T-cell (primary cell): ENCODE measurements around the gene CFAP299. TPM values are rescaled to one million over a fixed set of nuclear protein-coding genes. Genes with fewer than 3 reads are reported as not detected.
"Not testable (repeated sequence)": the region's sequence is repeated elsewhere in the genome, so short reads cannot be mapped to it uniquely, and the experiment has no call there.

Experiments used
- ATAC-seq, 4 experiments: fragments of 200-7000 bp in 3 of 4; fragments of 150-1000 bp in 1 of 4; cut with Tn5 transposase; replicated peaks in 1 of 4; 1 replicate in 3 of 4; 2 replicates in 1 of 4; pipeline ENCODE4 v1.10.0; 2021; ENCODE audit warnings: moderate library complexity in 3 of 4, mild to moderate bottlenecking in 2 of 4, moderate number of reproducible peaks in 1 of 4
- CTCF ChIA-PET, 2 donors: fragments of 300-600 bp; sonication (Branson Sonifier 250); formaldehyde crosslinking; loops; one replicate each; lab custom pipeline; 2022; ENCODE audit warnings: antibody characterized with exemption in 2 of 2; lab: Charles Lee
- POLR2A ChIA-PET, 2 donors: fragments of 300-600 bp; sonication (Branson Sonifier 250); formaldehyde crosslinking; loops; one replicate each; lab custom pipeline; 2022; ENCODE audit warnings: antibody characterized with exemption in 2 of 2; lab: Charles Lee
- DNase-seq, 35 experiments: peaks; one replicate each; pipeline versions ENCODE4 v3.0.0 to v3.0.0-alpha.2; 2013 to 2023
- H3K27ac ChIP-seq: one replicate; pipeline ENCODE4 v1.5.1; 2013; ENCODE audit warnings: low read length
- H3K27me3 ChIP-seq, 2 experiments: replicated peaks in 1 of 2; 1 replicate in 1 of 2; 2 replicates in 1 of 2; pipeline versions ENCODE4 v1.6.1 to v1.7.0; 2013; ENCODE audit warnings: low read length in 1 of 2, mixed read lengths in 1 of 2; ENCODE audit not compliant: control insufficient read depth in 2 of 2, insufficient read depth in 2 of 2; ENCODE audit errors: extremely low read depth in 1 of 2
- H3K36me3 ChIP-seq, 2 donors: 1 replicate in 1 of 2; 2 replicates in 1 of 2; pipeline versions ENCODE4 v1.6.1 to v1.7.0; 2013; ENCODE audit warnings: low read length in 1 of 2; ENCODE audit not compliant: control insufficient read depth in 2 of 2, insufficient read depth in 1 of 2; ENCODE audit errors: extremely low read depth in 1 of 2
- H3K4me1 ChIP-seq, 2 experiments: 1 replicate in 1 of 2; 2 replicates in 1 of 2; pipeline versions ENCODE4 v1.6.1 to v1.7.0; 2013; ENCODE audit warnings: low read length in 2 of 2, mixed read lengths in 1 of 2; ENCODE audit not compliant: insufficient read depth in 2 of 2, control insufficient read depth in 1 of 2; ENCODE audit errors: extremely low read depth in 1 of 2
- H3K4me3 ChIP-seq, 2 donors: 1 replicate in 1 of 2; 2 replicates in 1 of 2; pipeline versions ENCODE4 v1.5.1 to v1.7.0; 2013; ENCODE audit warnings: mild to moderate bottlenecking in 2 of 2, low read length in 1 of 2, moderate library complexity in 1 of 2; ENCODE audit not compliant: control insufficient read depth in 1 of 2; ENCODE audit errors: extremely low read depth in 1 of 2
- H3K9me3 ChIP-seq: 2 replicates; pipeline ENCODE4 v1.7.0; 2013
- H3K27ac Mint-ChIP-seq, 2 donors: one replicate each; pipeline ENCODE4 v1.8.0; 2020 to 2021; ENCODE audit warnings: mild to moderate bottlenecking in 2 of 2, mixed read lengths in 2 of 2
- H3K27me3 Mint-ChIP-seq, 2 donors: one replicate each; pipeline ENCODE4 v1.8.0; 2021 to 2022; ENCODE audit warnings: mixed read lengths in 2 of 2
- H3K36me3 Mint-ChIP-seq: one replicate; pipeline ENCODE4 v1.8.0; 2021; ENCODE audit warnings: mixed read lengths
- H3K4me1 Mint-ChIP-seq, 3 donors: one replicate each; pipeline ENCODE4 v1.8.0; 2020 to 2022; ENCODE audit warnings: mixed read lengths in 3 of 3, mild to moderate bottlenecking in 1 of 3
- H3K4me3 Mint-ChIP-seq, 3 donors: one replicate each; pipeline ENCODE4 v1.8.0; 2020 to 2022; ENCODE audit warnings: mild to moderate bottlenecking in 3 of 3, mixed read lengths in 3 of 3, moderate library complexity in 3 of 3
- H3K9me3 Mint-ChIP-seq, 3 donors: one replicate each; pipeline ENCODE4 v1.8.0; 2020 to 2022; ENCODE audit warnings: mixed read lengths in 3 of 3
- WGBS: methylation state at CpG from one replicate; pipeline ENCODE4 v1.1.5; 2013; ENCODE audit warnings: missing lambda C conversion rate; ENCODE audit not compliant: insufficient coverage; 5-methylcytosine and 5-hydroxymethylcytosine counted together
- total RNA-seq, 35 experiments: library from RNA in 6 of 35; stranded (reverse) in 6 of 35; fragments of 120-200 nt in 1 of 35; gene quantifications; one replicate each; pipeline versions ENCODE4 v1.2.1 to v1.2.4 and lab custom pipeline; 2013 to 2026

Gene CFAP299
- total RNA-seq, 5 donors from 2014 or later (not counting 1 experiment from before 2014, with no cell fraction given): 0.35 TPM; not detected in 4

DNA sequence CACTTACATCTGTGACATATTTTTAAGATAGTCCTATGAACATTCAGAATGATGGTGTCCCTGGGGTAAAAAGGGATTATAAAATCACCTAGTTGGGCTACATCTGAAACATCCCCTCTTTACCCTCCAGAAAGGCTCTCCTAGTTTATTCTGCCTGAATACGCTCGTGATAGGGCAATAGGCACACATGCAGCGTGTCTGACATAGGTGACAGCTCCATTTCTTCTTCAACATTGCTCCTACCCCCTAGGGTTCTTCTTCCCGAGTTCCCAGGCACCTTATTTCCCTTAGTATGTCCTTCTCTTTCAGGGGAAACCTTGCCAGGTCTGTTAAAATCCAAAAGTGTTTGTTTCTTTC lies 27.1 kb upstream of the CFAP299 start:
- H3K27me3 Mint-ChIP-seq: peaks cover 30 to 32% of the 10 kb centered on the region in 2 donors
- no peak overlapping the region for H3K27ac ChIP-seq
- no peaks in the 10 kb centered on the region for H3K9me3 Mint-ChIP-seq
- H3K27ac Mint-ChIP-seq: no peak overlapping the region
- ATAC-seq: no peak
- H3K27me3 ChIP-seq: peaks cover 0 to 5% of the 10 kb centered on the region in 2 experiments
- no peaks in the 10 kb centered on the region for H3K4me1 Mint-ChIP-seq
- H3K4me3 ChIP-seq: no peak overlapping the region
- DNase-seq: no peak
- ChIA-PET CTCF (no interaction called here), POLR2A (no interaction called here)
- no peaks in the 10 kb centered on the region for H3K4me1 ChIP-seq
- H3K9me3 ChIP-seq: no peaks in the 10 kb centered on the region
- no peak overlapping the region for H3K4me3 Mint-ChIP-seq
- 49% methylated on average over 4 of the region's 4 CpGs for WGBS
- H3K36me3 Mint-ChIP-seq: no peaks in the 10 kb centered on the region
- H3K36me3 ChIP-seq: no peaks in the 10 kb centered on the region

DNA sequence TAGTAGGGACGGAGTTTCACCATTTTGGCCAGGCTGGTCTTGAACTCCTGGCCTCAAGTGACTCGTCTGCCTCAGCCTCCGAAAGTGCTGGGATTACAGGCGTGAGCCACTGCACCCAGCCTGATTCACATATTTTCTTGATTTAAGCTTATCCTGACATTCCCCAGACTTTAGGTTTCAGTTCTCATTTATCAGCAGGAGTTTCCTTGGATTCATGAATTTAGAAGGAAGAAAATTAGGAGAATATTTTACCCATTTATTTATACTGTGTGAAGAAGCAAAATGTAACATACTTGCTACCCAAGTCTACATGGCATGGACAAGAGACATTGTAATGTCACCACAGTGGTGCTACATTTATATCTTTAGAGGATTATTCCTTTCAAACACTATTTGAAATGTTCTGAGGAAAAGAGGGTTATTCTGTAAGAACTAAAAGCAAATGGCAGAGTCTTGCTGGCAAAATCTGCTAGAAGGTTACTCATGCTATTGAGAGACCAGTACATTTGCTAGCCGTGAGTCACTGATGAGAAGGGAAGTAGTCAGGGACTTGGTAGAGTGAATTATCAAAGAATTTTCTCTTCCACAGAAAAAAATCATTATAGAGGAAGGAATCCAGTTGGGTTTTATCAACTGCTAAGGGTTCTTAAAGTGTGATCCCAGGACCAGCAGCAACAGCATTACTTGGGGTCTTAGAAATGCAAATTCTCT lies 26.1 kb upstream of the CFAP299 start:
- H3K36me3 ChIP-seq: no peaks in the 10 kb centered on the region
- Mint-ChIP-seq H3K36me3 (no peaks in the 10 kb centered on the region), H3K4me1 (no peaks in the 10 kb centered on the region), H3K27me3 (peaks cover 29 to 32% of the 10 kb centered on the region in 2 donors), H3K9me3 (no peaks in the 10 kb centered on the region), H3K4me3 (no peak overlapping the region), H3K27ac (no peak overlapping the region)
- H3K4me3 ChIP-seq: no peak overlapping the region
- ChIA-PET POLR2A (no interaction called here), CTCF (no interaction called here)
- no peaks in the 10 kb centered on the region for H3K4me1 ChIP-seq
- ATAC-seq (no peak), DNase-seq (no peak)
- H3K9me3 ChIP-seq: no peaks in the 10 kb centered on the region
- peaks cover 0 to 3% of the 10 kb centered on the region in 2 experiments for H3K27me3 ChIP-seq
- 70% methylated on average over 3 of the region's 5 CpGs for WGBS
- no peak overlapping the region for H3K27ac ChIP-seq

DNA sequence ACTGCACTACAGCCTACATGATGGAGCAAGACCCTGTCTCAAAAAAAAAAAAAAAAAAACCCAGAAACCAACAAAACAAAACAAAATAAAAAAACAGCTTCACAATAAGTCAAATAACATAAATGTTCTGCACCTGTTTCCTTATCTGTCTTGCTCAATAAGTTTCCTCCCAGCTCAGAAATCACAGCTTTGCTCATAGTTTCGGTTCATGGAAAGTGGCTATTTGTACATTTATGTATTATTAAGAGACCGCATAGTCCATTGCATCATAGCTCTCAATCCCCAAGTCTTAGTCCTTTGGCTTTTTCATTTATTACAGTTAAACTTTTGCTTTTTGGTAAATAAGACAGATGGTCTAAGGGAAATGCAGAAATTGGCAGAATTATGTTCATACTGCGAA lies 24.4 kb upstream of the CFAP299 start:
- Mint-ChIP-seq H3K27me3 (peaks cover 27 to 29% of the 10 kb centered on the region in 2 donors), H3K4me1 (no peaks in the 10 kb centered on the region)
- POLR2A ChIA-PET: interaction anchor here in 1 of 2 donors (0.7 kb wide), 1 partner anchor 9 kb away, joined by 14 read pairs; no protein-coding TSS in a partner anchor

DNA sequence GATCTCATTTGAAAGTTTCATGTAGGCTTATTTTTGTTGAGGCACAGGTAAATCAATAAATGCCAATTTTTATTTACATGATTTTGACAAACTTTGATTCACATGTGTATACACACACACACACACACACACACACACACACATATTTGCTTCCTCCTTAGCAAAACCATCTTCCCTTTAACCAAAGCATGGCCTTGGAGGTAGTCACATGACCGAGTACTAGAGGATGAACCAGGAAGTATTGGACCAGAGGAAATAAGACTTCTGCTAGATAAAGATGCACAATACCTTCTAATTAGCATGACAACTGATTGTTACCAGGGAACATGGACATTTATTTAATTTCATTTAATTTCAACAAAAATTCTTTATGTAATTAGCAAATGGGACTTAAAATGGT lies 23.4 kb upstream of the CFAP299 start:
- H3K36me3 Mint-ChIP-seq: no peaks in the 10 kb centered on the region
- H3K9me3 Mint-ChIP-seq: no peaks in the 10 kb centered on the region
- no CpG with 5 or more reads among the region's 1 CpG for WGBS
- POLR2A ChIA-PET: no interaction called here
- DNase-seq (no peak), ATAC-seq (no peak)
- peaks cover 0 to 3% of the 10 kb centered on the region in 2 experiments for H3K27me3 ChIP-seq
- peaks cover 19 to 27% of the 10 kb centered on the region in 2 donors for H3K27me3 Mint-ChIP-seq
- no peaks in the 10 kb centered on the region for H3K36me3 ChIP-seq
- no peaks in the 10 kb centered on the region for H3K9me3 ChIP-seq
- H3K4me3 ChIP-seq: no peak overlapping the region
- H3K4me1 ChIP-seq: no peaks in the 10 kb centered on the region
- no peaks in the 10 kb centered on the region for H3K4me1 Mint-ChIP-seq
- CTCF ChIA-PET: no interaction called here
- H3K4me3 Mint-ChIP-seq: no peak overlapping the region
- H3K27ac ChIP-seq: no peak overlapping the region
- H3K27ac Mint-ChIP-seq: no peak overlapping the region

More for the DNA sequence above, 24.4 kb upstream of the CFAP299 start:
- Histone ChIP-seq H3K4me3 (no peak overlapping the region), H3K9me3 (no peaks in the 10 kb centered on the region), H3K36me3 (no peaks in the 10 kb centered on the region), H3K27ac (no peak overlapping the region), H3K4me1 (no peaks in the 10 kb centered on the region), H3K27me3 (peaks cover 0 to 3% of the 10 kb centered on the region in 2 experiments)
- Mint-ChIP-seq H3K4me3 (no peak overlapping the region), H3K36me3 (no peaks in the 10 kb centered on the region), H3K27ac (no peak overlapping the region), H3K9me3 (no peaks in the 10 kb centered on the region)
- DNase-seq: no peak
- no CpG with 5 or more reads among the region's 3 CpGs for WGBS
- ATAC-seq: no peak
- CTCF ChIA-PET: interaction anchor here in 1 of 2 donors (0.7 kb wide), 1 partner anchor 1041 kb away, joined by 3 read pairs; no protein-coding TSS in a partner anchor

DNA sequence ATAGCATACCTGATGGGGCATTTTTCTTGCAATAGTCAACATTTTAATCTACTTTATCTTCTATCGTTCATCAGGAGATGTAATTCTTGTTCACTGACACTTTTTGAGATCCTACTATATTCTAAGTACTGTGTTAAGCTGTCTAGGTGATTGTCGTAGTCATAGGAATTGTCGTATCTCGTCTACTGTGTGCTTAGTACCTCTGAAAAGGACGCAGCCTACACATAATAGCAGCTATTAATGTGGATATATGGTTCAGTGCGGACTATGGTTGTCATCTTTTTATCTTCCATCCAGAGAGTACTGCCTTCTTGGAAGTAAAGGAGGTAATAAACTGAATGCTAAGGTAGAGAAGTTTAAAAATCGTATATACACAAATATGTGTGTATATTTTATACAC lies 21.9 kb upstream of the CFAP299 start:
- no CpG with 5 or more reads among the region's 7 CpGs for WGBS
- Histone ChIP-seq H3K36me3 (no peaks in the 10 kb centered on the region), H3K27ac (no peak overlapping the region), H3K27me3 (peaks cover 0 to 3% of the 10 kb centered on the region in 2 experiments), H3K9me3 (no peaks in the 10 kb centered on the region), H3K4me3 (no peak overlapping the region), H3K4me1 (no peaks in the 10 kb centered on the region)
- ATAC-seq: no peak
- ChIA-PET POLR2A (no interaction called here), CTCF (no interaction called here)
- Mint-ChIP-seq H3K4me1 (no peaks in the 10 kb centered on the region), H3K27me3 (peaks cover 12 to 15% of the 10 kb centered on the region in 2 donors), H3K4me3 (no peak overlapping the region), H3K9me3 (no peaks in the 10 kb centered on the region), H3K27ac (no peak overlapping the region), H3K36me3 (no peaks in the 10 kb centered on the region)
- no peak for DNase-seq

DNA sequence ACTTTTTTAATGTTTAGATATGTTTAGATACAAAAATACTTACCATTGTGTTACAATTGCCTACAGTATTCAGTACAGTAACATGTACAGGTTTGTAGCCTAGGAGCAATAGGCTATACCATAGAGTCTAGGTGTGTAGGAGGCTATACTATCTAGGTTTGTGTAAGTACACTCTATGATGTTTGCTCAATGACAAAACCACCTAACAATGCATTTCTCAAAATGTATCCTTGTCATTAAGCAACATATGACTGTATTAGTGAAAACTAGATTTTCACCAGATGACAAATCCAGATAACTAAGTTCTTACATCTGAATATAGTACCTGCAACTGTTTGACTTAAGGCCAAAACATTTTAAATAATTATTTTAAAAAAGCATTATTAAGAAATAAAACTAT lies 19.7 kb upstream of the CFAP299 start:
- H3K27me3 ChIP-seq, H3K4me3 ChIP-seq, DNase-seq, H3K4me1 ChIP-seq, H3K9me3 Mint-ChIP-seq, H3K27ac ChIP-seq, H3K27me3 Mint-ChIP-seq, H3K9me3 ChIP-seq, ATAC-seq, H3K36me3 ChIP-seq, CTCF ChIA-PET, H3K4me3 Mint-ChIP-seq, H3K36me3 Mint-ChIP-seq, H3K4me1 Mint-ChIP-seq, H3K27ac Mint-ChIP-seq, POLR2A ChIA-PET: not testable (repeated sequence)
